K562 (cell line): ENCODE measurements around the gene HTR5A. TPM values are rescaled to one million over a fixed set of nuclear protein-coding genes. Genes with fewer than 3 reads are reported as not detected.

Experiments used
- ATAC-seq: fragments of 200-7000 bp; cut with Tn5 transposase; 3 replicates; pipeline ENCODE4 v1.9.1; 2020; ENCODE audit warnings: moderate library complexity
- BruUV-seq: library from RNA; stranded (reverse); fragments of 400-500 nt; replicated peaks from 2 replicates; lab custom pipeline; 2021; lab: Mats Ljungman, UMichigan
- CTCF ChIA-PET: fragments of 300-600 bp; formaldehyde crosslinking; extraction: SDS; loops from one replicate; lab custom pipeline; 2021; ENCODE audit warnings: low intra/inter-chr PET ratio; lab: Yijun Ruan, JAX
- POLR2A ChIA-PET: fragments of 300-600, 350-650 bp; sonication (Branson Sonifier 250); formaldehyde crosslinking; extraction: SDS; loops from one replicate; lab custom pipeline; 2021; ENCODE audit warnings: antibody characterized with exemption, inconsistent platforms; lab: Yijun Ruan, JAX
- DNase-seq, 4 experiments: peaks; one replicate each; pipeline versions ENCODE4 v3.0.0 to v3.0.0-alpha.2; 2011 to 2018; ENCODE audit warnings: low spot score in 3 of 4, mixed read lengths in 3 of 4; ENCODE audit errors: extremely low read depth in 1 of 4
- FAIRE-seq: peaks from 2 replicates; lab custom pipeline; 2011; peaks lifted over from hg19 to GRCh38; lab: Jason Lieb, UNC
- H2AFZ ChIP-seq: 2 replicates; pipeline ENCODE4 v1.6.0; 2011; ENCODE audit warnings: low read depth, low read length, control low read depth, inconsistent platforms
- H3K27ac ChIP-seq: fragments of 200-600 bp; 3 replicates; pipeline ENCODE4 v1.8.0; 2011; ENCODE audit warnings: low read depth, mild to moderate bottlenecking, control low read depth, inconsistent platforms, low read length, moderate library complexity, mixed read lengths; ENCODE audit errors: extremely low read depth
- H3K27me3 ChIP-seq, 2 experiments: fragments of 300-600 bp in 1 of 2; 2 replicates in 1 of 2; 3 replicates in 1 of 2; pipeline versions ENCODE4 v1.6.0 to v1.8.0; 2011; ENCODE audit warnings: inconsistent platforms in 2 of 2, low read length in 2 of 2, mild to moderate bottlenecking in 1 of 2, mixed read lengths in 1 of 2, moderate library complexity in 1 of 2; ENCODE audit not compliant: control insufficient read depth in 2 of 2, insufficient read depth in 2 of 2
- H3K36me3 ChIP-seq: fragments of 300-600 bp; 3 replicates; pipeline ENCODE4 v1.8.0; 2011; ENCODE audit warnings: mild to moderate bottlenecking, low read length, inconsistent platforms; ENCODE audit not compliant: control insufficient read depth, insufficient read depth
- H3K4me1 ChIP-seq, 2 experiments: fragments of 200-600 bp in 1 of 2; replicated peaks in 1 of 2; 2 replicates in 1 of 2; 3 replicates in 1 of 2; pipeline versions ENCODE4 v1.5.1 to v1.8.0; 2011; ENCODE audit warnings: inconsistent platforms in 2 of 2, low read length in 2 of 2, mild to moderate bottlenecking in 1 of 2, mixed read lengths in 1 of 2, moderate library complexity in 1 of 2; ENCODE audit not compliant: control insufficient read depth in 2 of 2, insufficient read depth in 2 of 2
- H3K4me2 ChIP-seq: 2 replicates; pipeline ENCODE4 v1.6.1; 2011; ENCODE audit warnings: low read length, control low read depth, inconsistent platforms, mixed read lengths; ENCODE audit not compliant: insufficient read depth
- H3K4me3 ChIP-seq: fragments of 200-600 bp; sonication (generic), shearing (Covaris generic); 2 replicates; pipeline ENCODE4 v1.5.1; 2016; ENCODE audit warnings: control low read depth, inconsistent platforms
- H3K79me2 ChIP-seq: fragments of 200-600 bp; 3 replicates; pipeline ENCODE4 v1.8.0; 2011; ENCODE audit warnings: low read length, inconsistent platforms; ENCODE audit not compliant: control insufficient read depth, insufficient read depth
- H3K9ac ChIP-seq, 2 experiments: 2 replicates each; pipeline versions ENCODE4 v1.6.0 to v1.6.1; 2011; ENCODE audit warnings: low read depth in 2 of 2, low read length in 2 of 2, control low read depth in 1 of 2, inconsistent platforms in 1 of 2, mild to moderate bottlenecking in 1 of 2, mixed read lengths in 1 of 2; ENCODE audit not compliant: insufficient read depth in 1 of 2
- H3K9me1 ChIP-seq: one replicate; pipeline ENCODE4 v1.6.0; 2011; ENCODE audit warnings: inconsistent platforms, mild to moderate bottlenecking, low read length, moderate library complexity; ENCODE audit not compliant: control insufficient read depth, insufficient read depth
- H3K9me3 ChIP-seq: replicated peaks from 2 replicates; pipeline ENCODE4 v1.5.1; 2011; ENCODE audit warnings: low read depth, low read length, inconsistent platforms; ENCODE audit not compliant: control insufficient read depth, insufficient read depth
- H4K20me1 ChIP-seq: replicated peaks from 2 replicates; pipeline ENCODE4 v1.6.1; 2011; ENCODE audit warnings: low read length, inconsistent platforms, mixed read lengths; ENCODE audit not compliant: control insufficient read depth, insufficient read depth
- C11orf30 ChIP-seq: fragments of 450-650 bp; IDR thresholded peaks from 2 replicates; pipeline ENCODE4 v1.6.1; 2016; ENCODE audit warnings: low read depth, mild to moderate bottlenecking
- CBFB ChIP-seq: sonication (generic); formaldehyde crosslinking; IDR thresholded peaks from 2 replicates; pipeline ENCODE4 v1.4.0; 2020; ENCODE audit warnings: mild to moderate bottlenecking, missing genetic modification reagents
- ETV5 ChIP-seq: sonication (generic); formaldehyde crosslinking; IDR thresholded peaks from 2 replicates; pipeline ENCODE4 v1.4.0; 2020; ENCODE audit warnings: low read depth, mild to moderate bottlenecking, missing genetic modification reagents
- GABPB1 ChIP-seq: sonication (generic); formaldehyde crosslinking; IDR thresholded peaks from 2 replicates; pipeline ENCODE4 v1.8.0; 2022; ENCODE audit warnings: mild to moderate bottlenecking, missing genetic modification reagents
- GTF2E2 ChIP-seq: fragments of 200-800 bp; sonication (Bioruptor generic); IDR thresholded peaks from 2 replicates; pipeline ENCODE4 v1.6.1; 2016; ENCODE audit warnings: missing genetic modification characterization, missing compliant biosample characterization
- PML ChIP-seq: IDR thresholded peaks from 2 replicates; pipeline ENCODE4 v1.6.1; 2012; ENCODE audit warnings: low read length, inconsistent platforms
- PRPF4 ChIP-seq: fragments of 200-400 bp; formaldehyde crosslinking; IDR thresholded peaks from one replicate; pipeline ENCODE4 v1.6.1; 2017; ENCODE audit warnings: low read length, low read depth, mild to moderate bottlenecking; ENCODE audit not compliant: insufficient read depth, poor library complexity, severe bottlenecking
- SNRNP70 ChIP-seq: fragments of 200-400 bp; formaldehyde crosslinking; optimal IDR thresholded peaks from 2 replicates; pipeline ENCODE3; 2017; ENCODE audit warnings: low read depth, low read length
- ZNF551 ChIP-seq: fragments of 250-450 bp; sonication (Bioruptor Pico); IDR thresholded peaks from 2 replicates; pipeline ENCODE4 v1.5.0; 2021; ENCODE audit warnings: mild to moderate bottlenecking, moderate library complexity
- ZNF778 ChIP-seq: fragments of 450-650 bp; formaldehyde crosslinking; IDR thresholded peaks from 2 replicates; pipeline ENCODE4 v1.4.0; 2020; ENCODE audit warnings: mild to moderate bottlenecking, moderate library complexity
- WGBS: fragments of 100-300 bp; shearing (Covaris generic); methylation state at CpG from one replicate; pipeline ENCODE4 v1.1.6; 2016; ENCODE audit warnings: low coverage, mixed read lengths; ENCODE audit not compliant: insufficient coverage; ENCODE audit errors: missing lambda C conversion rate; 5-methylcytosine and 5-hydroxymethylcytosine counted together
- in situ Hi-C: fragments of 300-500 bp; cut with MboI; formaldehyde crosslinking; loops from 4 replicates; pipeline ENCODE4 v1.15.0; 2018; ENCODE audit warnings: inconsistent platforms, mixed read lengths
- intact Hi-C: fragments of 100-400 bp; cut with micrococcal nuclease; formaldehyde crosslinking; loops from 2 replicates; pipeline ENCODE4 v1.14.2; 2022
- polyA plus RNA-seq, 8 experiments: library from polyadenylated mRNA; depleted of rRNA in 4 of 8; stranded (reverse) in 5 of 8; unstranded in 3 of 8; fragments of >200 nt; fragmentation: Nextera tagmentation in 2 of 8; fragmentation: Illumina TruSeq in 1 of 8; extraction: Ambion mirVana in 2 of 8; extraction: Trizol in 1 of 8; gene quantifications; 2 replicates each; pipeline versions ENCODE4 v1.2.1 to v1.2.3, GENCODE V29; 2011 to 2014; ENCODE audit warnings: inconsistent platforms in 1 of 8, missing spikeins in 1 of 8
- total RNA-seq, 7 experiments: library from RNA; depleted of rRNA in 6 of 7; stranded (reverse); fragments of >200 nt in 6 of 7; fragmentation: Illumina TruSeq in 2 of 7; extraction: Trizol in 2 of 7; gene quantifications; 2 replicates each; pipeline versions ENCODE4 v1.2.1 to v1.2.3, GENCODE V29; 2011 to 2021; ENCODE audit warnings: low replicate concordance in 1 of 7
- TF ChIP-seq, protein P1 (sequence below), 2 experiments: fragments of 250-450 bp in 1 of 2; fragments of 450-650 bp in 1 of 2; sonication (Bioruptor Pico) in 1 of 2; IDR thresholded peaks; 2 replicates each; pipeline versions ENCODE4 v1.6.1 to v1.8.0; 2016 to 2021; ENCODE audit warnings: mild to moderate bottlenecking in 2 of 2, moderate library complexity in 2 of 2, missing compliant biosample characterization in 1 of 2, missing genetic modification characterization in 1 of 2
- TF ChIP-seq, protein P2 (sequence below): sonication (generic); formaldehyde crosslinking; IDR thresholded peaks from 2 replicates; pipeline ENCODE4 v1.5.0; 2020; ENCODE audit warnings: missing genetic modification reagents
- TF ChIP-seq, protein P3 (sequence below), 3 experiments: IDR thresholded peaks in 2 of 3; conservative IDR thresholded peaks in 1 of 3; 2 replicates each; pipeline ENCODE4 v1.5.1; 2011 to 2012; ENCODE audit warnings: low read length in 3 of 3, mild to moderate bottlenecking in 3 of 3, control low read depth in 2 of 3, improper control_type of control experiment in 1 of 3, inconsistent platforms in 1 of 3, low read depth in 1 of 3, mixed read lengths in 1 of 3, moderate library complexity in 1 of 3; ENCODE audit not compliant: insufficient read depth in 2 of 3

HTR5A gene
- total and polyA plus RNA-seq, 9 of the 15 experiments (the other 6 are each of a cell fraction or from before 2014, with no cell fraction given), result 0.06 TPM; not detected in 8

DNA sequence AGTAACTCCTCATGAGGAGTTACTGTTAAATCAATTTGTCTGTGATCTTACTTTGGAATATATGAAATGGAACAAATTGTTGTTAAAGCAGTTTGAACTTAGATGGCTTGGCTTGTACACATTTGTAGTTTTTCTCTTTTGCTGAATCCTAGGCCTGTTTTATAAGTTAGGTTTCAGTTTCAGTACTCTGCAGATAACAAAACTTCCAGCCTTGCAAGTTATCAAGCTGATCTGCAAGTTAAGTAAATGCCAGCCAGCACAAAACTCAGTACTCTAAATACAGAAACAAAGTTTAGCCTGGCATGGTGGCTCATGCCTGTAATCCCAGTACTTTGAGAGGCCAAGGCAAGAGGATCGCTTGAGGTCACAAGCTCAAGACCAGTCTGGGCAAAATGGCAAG, 42.2 kb upstream of the HTR5A start (continued):
- TF ChIP-seq GTF2E2 (tag) (no peak), C11orf30 (no peak), ETV5 (CRISPR knock-in tag) (no peak), ZNF551 (no peak), ZNF778 (CRISPR knock-in tag) (no peak), PRPF4 (no peak), GABPB1 (CRISPR knock-in tag) (no peak), CBFB (CRISPR knock-in tag) (no peak)
- TF ChIP-seq, protein P1, sequence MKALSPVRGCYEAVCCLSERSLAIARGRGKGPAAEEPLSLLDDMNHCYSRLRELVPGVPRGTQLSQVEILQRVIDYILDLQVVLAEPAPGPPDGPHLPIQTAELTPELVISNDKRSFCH (CRISPR knock-in tag; IDR thresholded peaks at IDR 0.05), result no peak
- TF ChIP-seq, protein P1 (tag; IDR thresholded peaks at IDR 0.05), result no peak

DNA sequence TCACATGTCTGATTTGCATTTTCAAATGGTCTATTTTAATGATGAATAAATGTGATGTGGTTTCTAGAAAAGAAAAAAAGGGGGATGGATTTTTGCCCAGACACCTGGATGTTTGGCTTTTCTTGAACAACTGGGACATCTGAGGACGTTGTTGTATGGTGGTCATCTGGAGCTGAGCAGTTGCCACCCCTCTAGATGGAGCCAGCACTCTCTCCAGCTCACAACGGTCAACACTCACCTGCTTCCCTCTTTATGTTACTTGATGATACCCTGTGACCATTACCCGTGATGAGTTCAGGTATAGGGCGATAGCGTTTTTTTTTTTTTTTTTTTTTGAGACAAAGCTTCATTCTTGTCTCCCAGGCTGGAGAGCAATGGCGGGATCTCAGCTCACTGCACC, 37.1 kb upstream of the HTR5A start:
- CTCF ChIA-PET, result interaction anchor here (0.5 kb wide), 1 partner anchor 185 kb away, joined by 3 read pairs; no protein-coding TSS in a partner anchor
- WGBS, result 0% methylated on average over 3 of the region's 6 CpGs
- H3K4me2 ChIP-seq, result no peak overlapping the region
- H2AFZ ChIP-seq, result no peak overlapping the region
- H3K9ac ChIP-seq, result no peak overlapping the region
- H3K9me1 ChIP-seq, result no peaks in the 10 kb centered on the region
- DNase-seq, result no peak
- BruUV-seq, result no TSS peak
- FAIRE-seq, result peak; percentile 58
- H3K27ac ChIP-seq, result no peak overlapping the region
- H3K4me3 ChIP-seq, result no peak overlapping the region
- POLR2A ChIA-PET, result interaction anchor here (0.6 to 1.5 kb wide), 3 partner anchors 10 to 80 kb away, joined by 3 to 6 read pairs (median 4); no protein-coding TSS in a partner anchor
- no peaks in the 10 kb centered on the region for H4K20me1 ChIP-seq
- ATAC-seq, result peak; percentile 63; the same call in 2 of the 3 replicates
- TF ChIP-seq, protein P2, sequence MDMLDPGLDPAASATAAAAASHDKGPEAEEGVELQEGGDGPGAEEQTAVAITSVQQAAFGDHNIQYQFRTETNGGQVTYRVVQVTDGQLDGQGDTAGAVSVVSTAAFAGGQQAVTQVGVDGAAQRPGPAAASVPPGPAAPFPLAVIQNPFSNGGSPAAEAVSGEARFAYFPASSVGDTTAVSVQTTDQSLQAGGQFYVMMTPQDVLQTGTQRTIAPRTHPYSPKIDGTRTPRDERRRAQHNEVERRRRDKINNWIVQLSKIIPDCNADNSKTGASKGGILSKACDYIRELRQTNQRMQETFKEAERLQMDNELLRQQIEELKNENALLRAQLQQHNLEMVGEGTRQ (CRISPR knock-in tag), result no peak
- TF ChIP-seq, protein P3, sequence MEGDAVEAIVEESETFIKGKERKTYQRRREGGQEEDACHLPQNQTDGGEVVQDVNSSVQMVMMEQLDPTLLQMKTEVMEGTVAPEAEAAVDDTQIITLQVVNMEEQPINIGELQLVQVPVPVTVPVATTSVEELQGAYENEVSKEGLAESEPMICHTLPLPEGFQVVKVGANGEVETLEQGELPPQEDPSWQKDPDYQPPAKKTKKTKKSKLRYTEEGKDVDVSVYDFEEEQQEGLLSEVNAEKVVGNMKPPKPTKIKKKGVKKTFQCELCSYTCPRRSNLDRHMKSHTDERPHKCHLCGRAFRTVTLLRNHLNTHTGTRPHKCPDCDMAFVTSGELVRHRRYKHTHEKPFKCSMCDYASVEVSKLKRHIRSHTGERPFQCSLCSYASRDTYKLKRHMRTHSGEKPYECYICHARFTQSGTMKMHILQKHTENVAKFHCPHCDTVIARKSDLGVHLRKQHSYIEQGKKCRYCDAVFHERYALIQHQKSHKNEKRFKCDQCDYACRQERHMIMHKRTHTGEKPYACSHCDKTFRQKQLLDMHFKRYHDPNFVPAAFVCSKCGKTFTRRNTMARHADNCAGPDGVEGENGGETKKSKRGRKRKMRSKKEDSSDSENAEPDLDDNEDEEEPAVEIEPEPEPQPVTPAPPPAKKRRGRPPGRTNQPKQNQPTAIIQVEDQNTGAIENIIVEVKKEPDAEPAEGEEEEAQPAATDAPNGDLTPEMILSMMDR (IDR thresholded peaks at IDR 0.05 in 2 of 3, conservative IDR thresholded peaks at IDR 0.05 in 1 of 3; ENCODE audit: insufficient read depth in 2 of 3, low read depth in 1 of 3, low read length in 3 of 3), result peak in 1 of 3 experiments; percentile 17; a peak in 1 of 6 replicates
- TF ChIP-seq PML (no peak), SNRNP70 (no peak)
- TF ChIP-seq, all 486 proteins: peak for 1
- Histone ChIP-seq H3K4me1 (no peaks in the 10 kb centered on the region), H3K27me3 (peaks cover 11 to 18% of the 10 kb centered on the region in 2 experiments; a peak in 3 of 5 replicates), H3K9me3 (no peaks in the 10 kb centered on the region), H3K79me2 (no peaks in the 10 kb centered on the region), H3K36me3 (no peaks in the 10 kb centered on the region)
- intact Hi-C loops (no loop called here), in situ Hi-C loops (no loop called here)
